HL-60 (cell line): Measurements from ENCODE around the gene TMEFF1.

Experiments
- GABPA ChIP-seq: IDR thresholded peaks from 2 replicates; pipeline ENCODE4 v1.6.1; 2012; ENCODE audit warnings: low read depth
- POLR2AphosphoS5 ChIP-seq: IDR thresholded peaks from 2 replicates; pipeline ENCODE4 v1.6.1; 2012; ENCODE audit warnings: low read depth
- REST ChIP-seq: IDR thresholded peaks from 2 replicates; pipeline ENCODE4 v1.6.1; 2012; ENCODE audit warnings: low read depth; ENCODE audit not compliant: insufficient replicate concordance
- SPI1 ChIP-seq: IDR thresholded peaks from 2 replicates; pipeline ENCODE4 v1.6.1; 2012; ENCODE audit warnings: low read depth, mild to moderate bottlenecking, borderline replicate concordance
- TF ChIP-seq, protein P1 (sequence below): IDR thresholded peaks from one replicate; pipeline ENCODE4 v1.5.1; 2011; ENCODE audit warnings: low read length, control low read depth, inconsistent platforms; ENCODE audit not compliant: insufficient read depth

GRCh38 chr9:100440071-100440470 lies 32.9 kb upstream of the TMEFF1 start:
- TF ChIP-seq, protein P1, sequence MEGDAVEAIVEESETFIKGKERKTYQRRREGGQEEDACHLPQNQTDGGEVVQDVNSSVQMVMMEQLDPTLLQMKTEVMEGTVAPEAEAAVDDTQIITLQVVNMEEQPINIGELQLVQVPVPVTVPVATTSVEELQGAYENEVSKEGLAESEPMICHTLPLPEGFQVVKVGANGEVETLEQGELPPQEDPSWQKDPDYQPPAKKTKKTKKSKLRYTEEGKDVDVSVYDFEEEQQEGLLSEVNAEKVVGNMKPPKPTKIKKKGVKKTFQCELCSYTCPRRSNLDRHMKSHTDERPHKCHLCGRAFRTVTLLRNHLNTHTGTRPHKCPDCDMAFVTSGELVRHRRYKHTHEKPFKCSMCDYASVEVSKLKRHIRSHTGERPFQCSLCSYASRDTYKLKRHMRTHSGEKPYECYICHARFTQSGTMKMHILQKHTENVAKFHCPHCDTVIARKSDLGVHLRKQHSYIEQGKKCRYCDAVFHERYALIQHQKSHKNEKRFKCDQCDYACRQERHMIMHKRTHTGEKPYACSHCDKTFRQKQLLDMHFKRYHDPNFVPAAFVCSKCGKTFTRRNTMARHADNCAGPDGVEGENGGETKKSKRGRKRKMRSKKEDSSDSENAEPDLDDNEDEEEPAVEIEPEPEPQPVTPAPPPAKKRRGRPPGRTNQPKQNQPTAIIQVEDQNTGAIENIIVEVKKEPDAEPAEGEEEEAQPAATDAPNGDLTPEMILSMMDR, result no peak
- TF ChIP-seq POLR2AphosphoS5, result no peak
- no peak for TF ChIP-seq REST
- TF ChIP-seq SPI1, result no peak
- no peak for TF ChIP-seq GABPA
